Central memory CD4-positive, alpha-beta T cell (primary cell): ENCODE measurements around the gene TNNT2.

Source experiments
- DNase-seq: peaks from one replicate; pipeline ENCODE4 v3.0.0; 2022
- total RNA-seq, 3 experiments: gene quantifications; one replicate each; lab custom pipeline; 2026; lab: John Stamatoyannopoulos, UW

The TNNT2 gene
- total RNA-seq, result 0 reads per million in 3 experiments

GRCh38 chr1:201377611-201378092 is at the start of gene TNNT2:
TNNT2 (minus strand) TSS chr1:201377680; CDS start chr1:201373254, 4,426 bp downstream.
- no peak for DNase-seq

GRCh38 chr1:201426479-201427310 is 49.2 kb upstream of the TNNT2 start:
- DNase-seq, result no peak

- DNase-seq, result no peak
These were observed 46.7 kb upstream of the TNNT2 start for GRCh38 chr1:201424146-201424545.

- DNase-seq, result no peak
These were observed 46.2 kb upstream of the TNNT2 start for GRCh38 chr1:201423655-201424054.

- DNase-seq, result no peak
These were observed 45.1 kb upstream of the TNNT2 start for GRCh38 chr1:201422436-201423030.

GRCh38 chr1:201422026-201422425 is 44.5 kb upstream of the TNNT2 start:
- DNase-seq, result no peak

GRCh38 chr1:201421041-201421440 is 43.6 kb upstream of the TNNT2 start:
- DNase-seq, result no peak

- no peak for DNase-seq
These were observed 43.1 kb upstream of the TNNT2 start for GRCh38 chr1:201420608-201421002.

GRCh38 chr1:201419746-201420607 is 42.5 kb upstream of the TNNT2 start:
- no peak for DNase-seq

GRCh38 chr1:201419256-201419655 is 41.8 kb upstream of the TNNT2 start:
- no peak for DNase-seq

GRCh38 chr1:201418461-201418860 is 41.0 kb upstream of the TNNT2 start:
- no peak for DNase-seq

GRCh38 chr1:201414051-201414738 is 36.7 kb upstream of the TNNT2 start:
- no peak for DNase-seq

- DNase-seq, result no peak
These were observed 33.8 kb upstream of the TNNT2 start for GRCh38 chr1:201411292-201411691.

GRCh38 chr1:201409440-201409839 is 32.0 kb upstream of the TNNT2 start:
- no peak for DNase-seq

- no peak for DNase-seq
These were observed 31.3 kb upstream of the TNNT2 start for GRCh38 chr1:201408834-201409200.

GRCh38 chr1:201408176-201408833 is 30.8 kb upstream of the TNNT2 start:
- DNase-seq, result peak; percentile 24

- no peak for DNase-seq
These were observed 29.4 kb upstream of the TNNT2 start for GRCh38 chr1:201406831-201407406.

GRCh38 chr1:201405484-201405831 is 28.0 kb upstream of the TNNT2 start:
- no peak for DNase-seq

GRCh38 chr1:201404722-201405483 is 27.4 kb upstream of the TNNT2 start:
- no peak for DNase-seq

- no peak for DNase-seq
These were observed 26.6 kb upstream of the TNNT2 start for GRCh38 chr1:201404055-201404454.

- no peak for DNase-seq
These were observed 25.9 kb upstream of the TNNT2 start for GRCh38 chr1:201403359-201403758.
